ENCODE measurements around the gene IL17C. TPM values are rescaled to one million over a fixed set of nuclear protein-coding genes. Genes with fewer than 3 reads are reported as not detected.

Gene IL17C
- total and polyA plus RNA-seq, 9 of the 15 experiments (the other 6 are each of a cell fraction or from before 2014, with no cell fraction given), result not detected

DNA sequence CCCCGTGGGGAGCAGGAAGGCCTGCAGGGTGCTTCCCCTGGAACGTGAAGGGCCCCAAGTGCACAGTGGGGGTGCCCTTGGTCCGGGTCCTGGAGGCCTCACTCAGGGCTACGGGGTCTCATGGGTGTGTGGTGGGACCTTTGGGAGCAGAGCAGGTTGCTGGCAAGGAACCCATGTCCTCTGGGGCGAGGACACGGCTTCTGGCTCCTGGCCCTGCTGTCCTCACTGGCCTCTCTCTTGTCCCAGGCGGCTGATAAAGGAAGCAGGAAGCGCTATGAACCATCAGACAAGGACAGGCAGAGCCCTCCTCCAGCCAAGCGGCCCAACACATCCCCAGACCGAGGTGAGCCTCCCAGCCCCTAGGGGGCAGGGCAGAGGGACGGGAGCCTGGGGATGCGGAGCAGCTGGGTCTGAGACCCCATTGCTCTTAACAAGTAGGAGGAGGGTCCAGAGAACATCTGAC, 9.8 kb upstream of the IL17C start (continued):
- TF ChIP-seq YY1 (IDR thresholded peaks at IDR 0.05; ENCODE audit: borderline replicate concordance in 1 of 3, control insufficient read depth in 1 of 3, extremely low read depth in 1 of 3, insufficient read depth in 3 of 3, insufficient read length in 1 of 3, insufficient replicate concordance in 2 of 3, low read depth in 1 of 3, low read length in 2 of 3), result peak in 1 of 3 experiments; percentile 30
- TF ChIP-seq CTBP1 (IDR thresholded peaks at IDR 0.05; ENCODE audit: borderline replicate concordance), result peak; percentile 95
- no peak for TF ChIP-seq GABPB2 (CRISPR knock-in tag; conservative IDR thresholded peaks at IDR 0.05)
- no peak for TF ChIP-seq ZNF140 (CRISPR knock-in tag; IDR thresholded peaks at IDR 0.05)
- TF ChIP-seq, protein P1, sequence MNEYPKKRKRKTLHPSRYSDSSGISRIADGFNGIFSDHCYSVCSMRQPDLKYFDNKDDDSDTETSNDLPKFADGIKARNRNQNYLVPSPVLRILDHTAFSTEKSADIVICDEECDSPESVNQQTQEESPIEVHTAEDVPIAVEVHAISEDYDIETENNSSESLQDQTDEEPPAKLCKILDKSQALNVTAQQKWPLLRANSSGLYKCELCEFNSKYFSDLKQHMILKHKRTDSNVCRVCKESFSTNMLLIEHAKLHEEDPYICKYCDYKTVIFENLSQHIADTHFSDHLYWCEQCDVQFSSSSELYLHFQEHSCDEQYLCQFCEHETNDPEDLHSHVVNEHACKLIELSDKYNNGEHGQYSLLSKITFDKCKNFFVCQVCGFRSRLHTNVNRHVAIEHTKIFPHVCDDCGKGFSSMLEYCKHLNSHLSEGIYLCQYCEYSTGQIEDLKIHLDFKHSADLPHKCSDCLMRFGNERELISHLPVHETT (CRISPR knock-in tag; conservative IDR thresholded peaks at IDR 0.05 in 1 of 2, IDR thresholded peaks at IDR 0.05 in 1 of 2), result no peak; a peak in 1 of 4 replicates
- TF ChIP-seq, protein P2, sequence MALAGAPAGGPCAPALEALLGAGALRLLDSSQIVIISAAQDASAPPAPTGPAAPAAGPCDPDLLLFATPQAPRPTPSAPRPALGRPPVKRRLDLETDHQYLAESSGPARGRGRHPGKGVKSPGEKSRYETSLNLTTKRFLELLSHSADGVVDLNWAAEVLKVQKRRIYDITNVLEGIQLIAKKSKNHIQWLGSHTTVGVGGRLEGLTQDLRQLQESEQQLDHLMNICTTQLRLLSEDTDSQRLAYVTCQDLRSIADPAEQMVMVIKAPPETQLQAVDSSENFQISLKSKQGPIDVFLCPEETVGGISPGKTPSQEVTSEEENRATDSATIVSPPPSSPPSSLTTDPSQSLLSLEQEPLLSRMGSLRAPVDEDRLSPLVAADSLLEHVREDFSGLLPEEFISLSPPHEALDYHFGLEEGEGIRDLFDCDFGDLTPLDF (CRISPR knock-in tag; IDR thresholded peaks at IDR 0.05), result 0 out of 2 replicates have a peak, but pooled peaks have one; percentile 2
- 0 out of 2 replicates have a peak, but pooled peaks have one; percentile 51 for TF ChIP-seq ELF2 (CRISPR knock-in tag; IDR thresholded peaks at IDR 0.05)
- TF ChIP-seq, protein P3, sequence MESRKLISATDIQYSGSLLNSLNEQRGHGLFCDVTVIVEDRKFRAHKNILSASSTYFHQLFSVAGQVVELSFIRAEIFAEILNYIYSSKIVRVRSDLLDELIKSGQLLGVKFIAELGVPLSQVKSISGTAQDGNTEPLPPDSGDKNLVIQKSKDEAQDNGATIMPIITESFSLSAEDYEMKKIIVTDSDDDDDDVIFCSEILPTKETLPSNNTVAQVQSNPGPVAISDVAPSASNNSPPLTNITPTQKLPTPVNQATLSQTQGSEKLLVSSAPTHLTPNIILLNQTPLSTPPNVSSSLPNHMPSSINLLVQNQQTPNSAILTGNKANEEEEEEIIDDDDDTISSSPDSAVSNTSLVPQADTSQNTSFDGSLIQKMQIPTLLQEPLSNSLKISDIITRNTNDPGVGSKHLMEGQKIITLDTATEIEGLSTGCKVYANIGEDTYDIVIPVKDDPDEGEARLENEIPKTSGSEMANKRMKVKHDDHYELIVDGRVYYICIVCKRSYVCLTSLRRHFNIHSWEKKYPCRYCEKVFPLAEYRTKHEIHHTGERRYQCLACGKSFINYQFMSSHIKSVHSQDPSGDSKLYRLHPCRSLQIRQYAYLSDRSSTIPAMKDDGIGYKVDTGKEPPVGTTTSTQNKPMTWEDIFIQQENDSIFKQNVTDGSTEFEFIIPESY (CRISPR knock-in tag; IDR thresholded peaks at IDR 0.05), result peak; percentile 72; the same call in 1 of the 2 replicates
- no peak for TF ChIP-seq ZSCAN32 (CRISPR knock-in tag; IDR thresholded peaks at IDR 0.05)
- TF ChIP-seq, protein P4, sequence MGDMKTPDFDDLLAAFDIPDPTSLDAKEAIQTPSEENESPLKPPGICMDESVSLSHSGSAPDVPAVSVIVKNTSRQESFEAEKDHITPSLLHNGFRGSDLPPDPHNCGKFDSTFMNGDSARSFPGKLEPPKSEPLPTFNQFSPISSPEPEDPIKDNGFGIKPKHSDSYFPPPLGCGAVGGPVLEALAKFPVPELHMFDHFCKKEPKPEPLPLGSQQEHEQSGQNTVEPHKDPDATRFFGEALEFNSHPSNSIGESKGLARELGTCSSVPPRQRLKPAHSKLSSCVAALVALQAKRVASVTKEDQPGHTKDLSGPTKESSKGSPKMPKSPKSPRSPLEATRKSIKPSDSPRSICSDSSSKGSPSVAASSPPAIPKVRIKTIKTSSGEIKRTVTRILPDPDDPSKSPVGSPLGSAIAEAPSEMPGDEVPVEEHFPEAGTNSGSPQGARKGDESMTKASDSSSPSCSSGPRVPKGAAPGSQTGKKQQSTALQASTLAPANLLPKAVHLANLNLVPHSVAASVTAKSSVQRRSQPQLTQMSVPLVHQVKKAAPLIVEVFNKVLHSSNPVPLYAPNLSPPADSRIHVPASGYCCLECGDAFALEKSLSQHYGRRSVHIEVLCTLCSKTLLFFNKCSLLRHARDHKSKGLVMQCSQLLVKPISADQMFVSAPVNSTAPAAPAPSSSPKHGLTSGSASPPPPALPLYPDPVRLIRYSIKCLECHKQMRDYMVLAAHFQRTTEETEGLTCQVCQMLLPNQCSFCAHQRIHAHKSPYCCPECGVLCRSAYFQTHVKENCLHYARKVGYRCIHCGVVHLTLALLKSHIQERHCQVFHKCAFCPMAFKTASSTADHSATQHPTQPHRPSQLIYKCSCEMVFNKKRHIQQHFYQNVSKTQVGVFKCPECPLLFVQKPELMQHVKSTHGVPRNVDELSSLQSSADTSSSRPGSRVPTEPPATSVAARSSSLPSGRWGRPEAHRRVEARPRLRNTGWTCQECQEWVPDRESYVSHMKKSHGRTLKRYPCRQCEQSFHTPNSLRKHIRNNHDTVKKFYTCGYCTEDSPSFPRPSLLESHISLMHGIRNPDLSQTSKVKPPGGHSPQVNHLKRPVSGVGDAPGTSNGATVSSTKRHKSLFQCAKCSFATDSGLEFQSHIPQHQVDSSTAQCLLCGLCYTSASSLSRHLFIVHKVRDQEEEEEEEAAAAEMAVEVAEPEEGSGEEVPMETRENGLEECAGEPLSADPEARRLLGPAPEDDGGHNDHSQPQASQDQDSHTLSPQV (IDR thresholded peaks at IDR 0.05), result peak; percentile 70; the same call in 1 of the 2 replicates
- no peak for TF ChIP-seq ETV5 (CRISPR knock-in tag; IDR thresholded peaks at IDR 0.05; ENCODE audit: low read depth)
- no peak for TF ChIP-seq TEAD1 (CRISPR knock-in tag; IDR thresholded peaks at IDR 0.05)
- no peak for TF ChIP-seq ZNF445 (CRISPR knock-in tag; IDR thresholded peaks at IDR 0.05; ENCODE audit: low read depth)
- TF ChIP-seq CSDE1 (IDR thresholded peaks at IDR 0.05), result no peak
- TF ChIP-seq SAFB2 (IDR thresholded peaks at IDR 0.05; ENCODE audit: borderline replicate concordance, low read depth, low read length, severe bottlenecking), result no peak
- no peak; the same call in 1 of the 2 replicates for TF ChIP-seq EP400 (IDR thresholded peaks at IDR 0.05)
- no peak for TF ChIP-seq PYGO2 (tag; IDR thresholded peaks at IDR 0.05)
- TF ChIP-seq ZNF23 (CRISPR knock-in tag; IDR thresholded peaks at IDR 0.05), result no peak

All from K562 (cell line).